HG03196 (cell line): ENCODE measurements around the gene PTPRF.

ENCODE experiments used
- ATAC-seq: cut with Tn5 transposase; IDR thresholded peaks from one replicate; pipeline ENCODE4 v1.9.1; 2021; ENCODE audit not compliant: unreplicated experiment

PTPRF gene

GRCh38 chr1:43653339-43653738, 122.7 kb downstream of the PTPRF start:
- ATAC-seq: no peak

GRCh38 chr1:43653893-43654292, 123.2 kb downstream of the PTPRF start:
- no peak for ATAC-seq

- ATAC-seq: no peak
These were observed 125.3 kb downstream of the PTPRF start for GRCh38 chr1:43655953-43656352.

GRCh38 chr1:43659212-43660166, 128.8 kb downstream of the PTPRF start:
- no peak for ATAC-seq

DNA sequence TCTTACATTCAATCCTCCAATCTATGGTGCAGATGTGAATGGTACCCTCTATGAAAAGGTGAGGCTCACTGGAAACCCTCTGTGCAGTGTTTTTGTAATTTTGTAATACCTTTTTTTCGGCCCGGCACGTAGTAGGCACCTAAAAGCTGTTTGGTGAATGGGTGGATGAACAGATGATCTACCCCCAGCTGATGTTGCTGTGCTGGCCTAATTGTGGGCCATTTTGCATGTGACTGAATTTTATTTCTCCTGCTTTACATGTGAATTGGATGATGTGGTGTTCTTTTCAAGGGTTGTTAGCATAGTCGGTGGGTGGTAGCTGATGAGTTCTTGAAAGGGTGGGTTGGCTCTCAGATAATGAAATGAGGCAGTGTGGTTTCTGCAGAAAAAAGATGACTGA, 129.7 kb downstream of the PTPRF start:
- ATAC-seq: no peak

DNA sequence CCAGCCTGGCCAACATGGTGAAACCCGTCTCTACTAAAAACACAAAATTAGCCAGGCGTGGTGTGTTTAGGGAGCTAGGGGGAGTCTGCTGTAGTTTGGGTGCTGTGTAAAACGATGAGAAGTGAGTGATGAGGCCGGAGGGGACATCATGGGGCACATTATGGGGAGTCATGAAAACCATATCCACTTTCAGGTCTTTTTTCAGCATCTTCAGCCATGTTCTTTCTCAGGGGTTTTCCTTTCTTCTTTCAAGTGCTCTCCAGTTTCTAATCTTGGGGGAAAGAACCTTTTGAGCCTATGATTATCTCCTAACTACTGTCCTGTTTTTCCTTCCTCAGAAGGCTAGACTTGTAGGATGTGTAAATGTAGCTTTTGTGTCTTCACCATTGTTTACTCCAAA, 133.7 kb downstream of the PTPRF start:
- ATAC-seq: no peak

GRCh38 chr1:43666608-43667007, 135.9 kb downstream of the PTPRF start:
- no peak for ATAC-seq

DNA sequence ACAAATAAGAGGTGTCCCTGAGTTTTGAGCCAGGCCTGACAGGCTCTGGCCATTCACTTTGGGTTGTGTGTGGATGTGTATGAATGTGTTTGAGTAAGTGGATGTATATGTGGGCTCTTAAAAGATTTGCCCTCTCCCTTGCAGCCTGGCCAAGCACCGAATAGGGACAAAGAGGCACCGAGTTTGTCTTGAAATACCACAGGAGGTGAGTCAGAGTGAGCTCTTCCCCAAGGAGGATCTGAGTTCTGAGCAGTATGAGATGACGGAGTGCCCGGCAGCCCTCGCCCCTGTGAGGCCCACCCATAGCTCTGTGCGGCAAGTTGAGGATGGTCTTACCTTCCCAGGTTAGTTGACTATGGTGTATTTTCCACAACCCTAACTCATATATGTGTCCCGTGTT, 138.3 kb downstream of the PTPRF start:
- ATAC-seq: no peak

GRCh38 chr1:43669878-43670277, 139.2 kb downstream of the PTPRF start:
- ATAC-seq: no peak

DNA sequence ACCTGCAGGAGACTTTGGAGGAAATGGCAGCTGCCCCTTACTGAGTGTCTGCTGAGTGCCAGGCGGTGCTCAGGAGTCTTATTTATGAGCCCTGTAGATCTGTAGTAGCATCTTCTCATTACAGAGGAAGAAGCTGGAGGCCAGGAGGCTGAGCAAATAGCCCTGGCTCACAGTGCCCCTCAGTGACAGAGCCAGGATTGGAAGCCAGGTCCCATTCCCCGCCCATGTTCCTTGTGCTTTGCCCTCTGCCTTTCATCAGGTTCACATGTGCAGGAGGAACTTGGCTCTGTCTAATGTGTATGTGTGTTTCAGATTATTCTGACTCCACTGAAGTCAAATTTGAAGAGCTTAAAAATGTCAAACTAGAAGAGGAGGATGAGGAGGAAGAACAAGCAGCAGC, 140.5 kb downstream of the PTPRF start:
- no peak for ATAC-seq

DNA sequence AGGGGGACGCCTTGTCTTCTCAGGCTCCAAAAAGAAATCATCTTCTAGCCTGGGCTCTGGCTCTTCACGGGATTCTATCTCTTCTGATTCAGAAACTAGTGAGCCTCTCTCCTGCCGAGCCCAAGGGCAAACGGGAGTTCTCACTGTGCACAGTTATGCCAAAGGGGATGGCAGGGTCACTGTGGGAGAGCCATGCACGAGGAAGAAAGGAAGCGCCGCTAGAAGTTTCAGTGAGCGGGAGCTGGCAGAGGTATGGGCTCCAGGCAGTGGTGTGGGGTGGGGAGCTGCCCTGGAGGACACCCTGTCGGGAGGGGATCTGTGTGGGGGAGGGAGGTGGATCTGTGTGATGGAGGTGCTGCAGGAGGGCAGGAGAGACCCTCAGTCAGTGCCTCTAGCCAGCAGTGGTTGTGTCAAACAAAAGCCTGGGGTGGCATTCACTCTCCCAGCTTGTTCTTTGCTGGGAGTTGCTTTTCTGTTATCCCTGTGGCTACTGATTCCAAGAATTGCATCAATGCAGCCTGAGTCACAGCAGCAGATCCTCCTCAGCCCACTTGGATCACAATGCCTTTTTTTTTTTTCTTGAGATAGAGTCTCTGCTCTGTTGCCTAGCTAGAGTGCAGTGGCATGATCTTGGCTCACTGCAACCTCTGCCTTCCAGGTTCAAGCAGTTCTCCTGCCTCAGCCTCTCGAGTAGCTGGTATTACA, 141.1 kb downstream of the PTPRF start:
- no peak for ATAC-seq

DNA sequence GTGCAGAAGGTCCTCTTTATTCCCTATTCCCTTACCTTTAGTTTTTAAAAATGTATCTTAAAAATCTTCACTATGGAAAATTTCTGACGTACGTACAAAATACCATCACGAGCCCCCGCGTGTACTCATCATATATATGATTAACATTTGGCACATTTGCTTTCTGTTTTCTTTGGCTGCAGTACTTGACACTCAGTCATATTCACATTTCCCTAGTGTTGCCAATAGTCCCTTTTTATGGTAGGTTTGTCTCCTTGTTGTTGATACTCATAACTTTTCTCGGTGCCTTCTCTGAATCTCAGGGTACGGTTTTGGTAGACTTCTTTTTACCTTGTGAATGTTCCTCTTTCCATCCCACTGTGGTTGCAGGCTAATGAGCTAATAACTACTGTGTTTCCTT, 142.6 kb downstream of the PTPRF start:
- ATAC-seq: no peak
